ENCODE results near the gene WDR20. TPM values are rescaled to one million over a fixed set of nuclear protein-coding genes. Genes with fewer than 3 reads are reported as not detected.

Gene WDR20
- total and polyA plus RNA-seq, 2 of the 8 experiments (the other 6 are each of a cell fraction or from before 2014, with no cell fraction given), result 11.2 to 26.7 TPM

DNA sequence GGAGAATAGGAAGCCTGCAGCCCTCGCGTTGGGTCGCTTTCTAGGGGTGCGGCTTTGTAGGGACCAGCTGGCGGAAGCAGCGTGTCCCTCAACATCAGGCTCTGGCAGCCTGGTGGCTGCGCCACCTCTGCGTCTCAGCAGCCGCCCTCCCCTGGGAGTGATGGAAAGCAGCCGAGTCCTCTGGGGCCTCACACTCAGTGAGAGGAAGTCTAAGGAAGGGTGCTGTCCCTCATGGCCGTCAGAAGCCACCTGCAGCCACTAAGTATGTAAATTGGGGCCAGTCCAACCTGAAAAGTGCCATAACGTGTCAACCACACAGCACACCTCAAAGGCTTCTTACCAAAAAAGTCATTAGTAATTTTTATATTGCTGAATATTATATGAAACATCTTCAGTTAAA, 80.3 kb downstream of the WDR20 start (continued):
- TF ChIP-seq TAF7 (optimal IDR thresholded peaks at IDR 0.05; ENCODE audit: borderline replicate concordance, low read depth, low read length) (no peak), KDM5A (IDR thresholded peaks at IDR 0.05; ENCODE audit: low read length) (no peak), JUN (IDR thresholded peaks at IDR 0.05; ENCODE audit: low read depth, low read length) (no peak), TEAD4 (IDR thresholded peaks at IDR 0.05; ENCODE audit: low read depth, low read length) (no peak), CEBPB (IDR thresholded peaks at IDR 0.05; ENCODE audit: low read depth, low read length) (no peak), SP2 (IDR thresholded peaks at IDR 0.05; ENCODE audit: low read length) (no peak), RBBP5 (IDR thresholded peaks at IDR 0.05; ENCODE audit: borderline replicate concordance, low read depth, low read length) (no peak)
